GM23338 (cell line): ENCODE data around the gene FHAD1.

Experiments used
- CREB1 ChIP-seq: fragments of 250-450 bp; sonication (Bioruptor Pico); IDR thresholded peaks from 2 replicates; pipeline ENCODE4 v1.5.0; 2020; ENCODE audit warnings: low read depth, mild to moderate bottlenecking, moderate library complexity
- CTCF ChIP-seq, 2 experiments: fragments of 200-600 bp in 1 of 2; sonication (generic) in 1 of 2; conservative IDR thresholded peaks; 2 replicates each; pipeline versions ENCODE4 v1.5.1 to v1.6.1; 2016 to 2017; ENCODE audit warnings: antibody characterized with exemption in 2 of 2, low read depth in 2 of 2, mild to moderate bottlenecking in 2 of 2, moderate library complexity in 1 of 2
- EZH2 ChIP-seq: fragments of 200-600 bp; sonication (generic); IDR thresholded peaks from one replicate; pipeline ENCODE4 v1.8.0; 2017; ENCODE audit warnings: antibody characterized with exemption, mild to moderate bottlenecking, low read depth; ENCODE audit not compliant: unreplicated experiment
- EZH2phosphoT487 ChIP-seq: fragments of 200-600 bp; sonication (generic); IDR thresholded peaks from one replicate; pipeline ENCODE4 v1.8.1; 2018; ENCODE audit warnings: antibody characterized with exemption; ENCODE audit not compliant: unreplicated experiment
- JUNB ChIP-seq: IDR thresholded peaks from one replicate; pipeline ENCODE4 v1.6.1; 2016; ENCODE audit warnings: antibody characterized with exemption; ENCODE audit not compliant: unreplicated experiment
- NANOG ChIP-seq: IDR thresholded peaks from 2 replicates; pipeline ENCODE4 v1.6.1; 2016; ENCODE audit warnings: antibody characterized with exemption, borderline replicate concordance
- POLR2AphosphoS5 ChIP-seq: IDR thresholded peaks from 2 replicates; pipeline ENCODE4 v1.6.1; 2016; ENCODE audit warnings: antibody characterized with exemption, low read depth
- REST ChIP-seq: IDR thresholded peaks from one replicate; pipeline ENCODE4 v1.6.1; 2018; ENCODE audit warnings: antibody characterized with exemption; ENCODE audit not compliant: unreplicated experiment
- STAT1 ChIP-seq: IDR thresholded peaks from one replicate; pipeline ENCODE4 v1.6.1; 2016; ENCODE audit warnings: antibody characterized with exemption; ENCODE audit not compliant: unreplicated experiment
- ZNF331 ChIP-seq: fragments of 250-450 bp; sonication (Bioruptor Pico); IDR thresholded peaks from 2 replicates; pipeline ENCODE4 v1.5.0; 2020; ENCODE audit warnings: low read depth, mild to moderate bottlenecking, moderate library complexity

GRCh38 chr1:15236746-15237145 is 10.3 kb upstream of the FHAD1 start:
- TF ChIP-seq CTCF (conservative IDR thresholded peaks at IDR 0.05; ENCODE audit: low read depth in 2 of 2) = no peak
- TF ChIP-seq EZH2phosphoT487 = no peak
- TF ChIP-seq EZH2 = no peak
- no peak for TF ChIP-seq POLR2AphosphoS5
- no peak for TF ChIP-seq CREB1 (CRISPR knock-in tag)
- TF ChIP-seq STAT1 = no peak
- TF ChIP-seq JUNB = no peak
- TF ChIP-seq REST = no peak
- TF ChIP-seq ZNF331 (CRISPR knock-in tag) = no peak
- TF ChIP-seq NANOG = no peak
